Ectodermal cell (in vitro differentiated cells): Measurements from ENCODE around the gene MT3.

ENCODE experiments used
- H3K27ac ChIP-seq: 2 replicates; pipeline ENCODE4 v1.7.0; 2013; ENCODE audit warnings: mild to moderate bottlenecking, low read depth, low read length; ENCODE audit not compliant: insufficient read depth, poor library complexity, severe bottlenecking
- H3K27me3 ChIP-seq: 2 replicates; pipeline ENCODE4 v1.7.0; 2013; ENCODE audit warnings: mild to moderate bottlenecking, low read length; ENCODE audit not compliant: insufficient read depth, control insufficient read depth, poor library complexity, severe bottlenecking
- H3K36me3 ChIP-seq: one replicate; pipeline ENCODE4 v1.7.0; 2013; ENCODE audit warnings: low read length; ENCODE audit not compliant: control insufficient read depth, insufficient read depth
- H3K4me1 ChIP-seq: one replicate; pipeline ENCODE4 v1.7.0; 2013; ENCODE audit warnings: low read length; ENCODE audit not compliant: control insufficient read depth, insufficient read depth
- H3K4me3 ChIP-seq: 2 replicates; pipeline ENCODE4 v1.7.0; 2013; ENCODE audit warnings: low read depth, low read length, control low read depth; ENCODE audit not compliant: insufficient read depth
- H3K9me3 ChIP-seq: 2 replicates; pipeline ENCODE4 v1.7.0; 2013; ENCODE audit warnings: mild to moderate bottlenecking, low read length, moderate library complexity; ENCODE audit not compliant: control insufficient read depth
- WGBS, 2 experiments: methylation state at CpG; one replicate each; pipeline ENCODE4 v1.1.7; 2013; ENCODE audit warnings: missing lambda C conversion rate in 2 of 2; 5-methylcytosine and 5-hydroxymethylcytosine counted together

Gene MT3

GRCh38 chr16:56558024-56558747 lies 31.1 kb upstream of the MT3 start:
- WGBS, 2 experiments, result 87 to 91% methylated on average over 8 of the region's 8 CpGs
- Histone ChIP-seq H3K27ac (no peak overlapping the region), H3K4me1 (no peaks in the 10 kb centered on the region), H3K9me3 (no peaks in the 10 kb centered on the region), H3K36me3 (no peaks in the 10 kb centered on the region), H3K27me3 (no peaks in the 10 kb centered on the region), H3K4me3 (no peak overlapping the region)

- no peaks in the 10 kb centered on the region for H3K27me3 ChIP-seq
- no peaks in the 10 kb centered on the region for H3K9me3 ChIP-seq
- no peak overlapping the region for H3K27ac ChIP-seq
- no peaks in the 10 kb centered on the region for H3K4me1 ChIP-seq
- H3K36me3 ChIP-seq, result no peaks in the 10 kb centered on the region
- WGBS, 2 experiments, result 92 to 93% methylated on average over 4 of the region's 4 CpGs
- no peak overlapping the region for H3K4me3 ChIP-seq
Observed at GRCh38 chr16:56559109-56559508, 30.2 kb upstream of the MT3 start.

DNA sequence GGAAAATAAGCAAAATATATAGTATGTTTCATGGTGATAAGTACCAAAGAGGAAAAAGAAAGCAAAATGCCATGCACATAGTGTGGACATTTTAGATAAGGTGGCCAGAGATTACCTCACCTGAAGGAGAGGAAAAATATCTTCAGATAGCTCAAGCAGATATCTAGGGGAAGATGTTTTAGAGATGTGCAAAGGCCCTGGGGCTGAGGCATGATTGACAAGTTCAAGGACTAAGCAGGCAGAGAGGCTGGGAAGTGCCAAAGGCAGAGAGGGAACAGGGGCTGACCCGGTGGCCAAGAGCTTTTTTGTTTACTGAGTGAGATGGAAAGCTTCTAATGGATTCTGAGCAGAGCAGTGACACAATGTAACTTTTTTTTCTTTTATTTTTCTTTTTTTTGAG lies 28.9 kb upstream of the MT3 start:
- no peaks in the 10 kb centered on the region for H3K27me3 ChIP-seq
- H3K9me3 ChIP-seq, result no peaks in the 10 kb centered on the region
- no peaks in the 10 kb centered on the region for H3K4me1 ChIP-seq
- no peaks in the 10 kb centered on the region for H3K36me3 ChIP-seq
- no peak overlapping the region for H3K27ac ChIP-seq
- WGBS, 2 experiments, result 84 to 88% methylated on average over 1 of the region's 1 CpG
- no peak overlapping the region for H3K4me3 ChIP-seq

- Histone ChIP-seq H3K36me3 (no peaks in the 10 kb centered on the region), H3K27ac (no peak overlapping the region), H3K27me3 (no peaks in the 10 kb centered on the region), H3K9me3 (no peaks in the 10 kb centered on the region), H3K4me3 (no peak overlapping the region), H3K4me1 (no peaks in the 10 kb centered on the region)
- 83 to 94% methylated on average over 1 of the region's 1 CpG for WGBS, 2 experiments
Observed at GRCh38 chr16:56561126-56561525, 28.2 kb upstream of the MT3 start.

DNA sequence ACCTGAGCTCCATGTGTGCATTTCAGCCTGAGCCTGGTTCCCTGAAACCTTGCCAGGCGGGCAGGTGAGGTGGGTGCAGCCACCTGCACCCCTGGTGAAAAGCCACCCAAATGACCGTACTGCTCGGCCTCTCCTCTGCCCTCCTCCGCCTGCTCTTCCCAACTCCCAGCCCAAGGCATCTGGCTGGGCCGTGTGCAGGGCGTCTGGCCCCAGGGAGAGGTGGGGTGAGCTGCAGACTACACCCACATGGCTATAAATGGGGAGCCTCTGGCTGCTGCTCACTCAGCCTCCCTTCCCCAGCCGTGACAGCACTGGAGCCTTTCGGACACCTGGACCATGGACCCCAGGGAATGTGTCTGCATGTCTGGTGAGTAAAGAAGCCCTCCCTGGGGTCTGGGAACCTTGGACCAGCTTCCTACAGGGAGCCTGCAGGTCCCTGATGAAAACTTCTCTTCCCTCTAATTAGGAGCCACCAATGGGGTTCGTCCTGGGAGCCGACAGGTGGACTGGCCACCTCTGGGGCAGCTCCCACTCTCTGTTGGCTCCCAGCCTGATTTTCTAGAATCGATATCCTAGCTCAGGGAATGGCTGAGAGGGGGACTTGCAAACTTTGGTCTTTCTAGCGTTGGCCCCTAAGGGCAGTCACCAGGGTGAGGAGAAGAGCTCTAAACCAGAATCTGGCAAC lies 24.4 kb upstream of the MT3 start, which contains the start of gene MT4:
Gene MT4, plus strand, starts transcription at position 281 of the 685 bp plus-strand sequence. Its CDS starts 56 bp downstream, at position 337.
- Histone ChIP-seq H3K27me3 (peaks cover 9% of the 10 kb centered on the region), H3K4me1 (no peaks in the 10 kb centered on the region), H3K36me3 (no peaks in the 10 kb centered on the region), H3K4me3 (no peak within 1 kb of the TSS), H3K9me3 (no peaks in the 10 kb centered on the region), H3K27ac (no peak within 1 kb of the TSS)
- 91% methylated on average over 12 of the region's 12 CpGs for WGBS, 2 experiments

GRCh38 chr16:56569971-56570370 lies 19.4 kb upstream of the MT3 start:
- peaks cover 9% of the 10 kb centered on the region for H3K27me3 ChIP-seq
- H3K4me1 ChIP-seq, result no peaks in the 10 kb centered on the region
- no peak overlapping the region for H3K4me3 ChIP-seq
- no peaks in the 10 kb centered on the region for H3K36me3 ChIP-seq
- 89 to 100% methylated on average over 1 of the region's 1 CpG for WGBS, 2 experiments
- H3K9me3 ChIP-seq, result no peaks in the 10 kb centered on the region
- H3K27ac ChIP-seq, result no peak overlapping the region

DNA sequence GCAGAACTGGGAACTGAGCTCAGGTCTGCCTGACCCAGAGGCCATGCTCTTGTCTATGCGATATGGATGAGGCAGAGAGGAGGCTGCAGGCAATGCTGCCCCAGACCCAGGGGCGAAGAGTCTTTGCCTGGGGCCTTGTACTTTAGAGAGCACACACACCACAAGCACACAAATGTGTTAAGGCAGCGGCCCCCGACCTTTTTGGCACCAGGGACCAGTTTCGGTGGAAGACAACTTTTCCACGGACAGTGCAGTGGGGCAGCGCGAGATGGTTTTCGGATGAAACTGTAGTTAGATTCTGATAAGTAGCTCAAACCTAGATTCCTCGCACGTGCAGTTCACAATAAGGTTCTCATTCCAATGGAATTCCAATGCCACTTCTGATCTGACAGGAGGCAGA lies 17.8 kb upstream of the MT3 start:
- WGBS, 2 experiments, result 87 to 88% methylated on average over 11 of the region's 11 CpGs
- H3K36me3 ChIP-seq, result no peaks in the 10 kb centered on the region
- H3K9me3 ChIP-seq, result no peaks in the 10 kb centered on the region
- H3K27me3 ChIP-seq, result peaks cover 9% of the 10 kb centered on the region
- no peak overlapping the region for H3K27ac ChIP-seq
- H3K4me3 ChIP-seq, result no peak overlapping the region
- H3K4me1 ChIP-seq, result no peaks in the 10 kb centered on the region

- Histone ChIP-seq H3K27me3 (no peaks in the 10 kb centered on the region), H3K27ac (no peak overlapping the region), H3K9me3 (no peaks in the 10 kb centered on the region), H3K4me3 (no peak overlapping the region), H3K4me1 (no peaks in the 10 kb centered on the region), H3K36me3 (no peaks in the 10 kb centered on the region)
- WGBS, 2 experiments, result 73 to 96% methylated on average over 1 of the region's 1 CpG
Observed at GRCh38 chr16:56574625-56575024, 14.7 kb upstream of the MT3 start.

- Histone ChIP-seq H3K27me3 (no peaks in the 10 kb centered on the region), H3K4me1 (no peaks in the 10 kb centered on the region), H3K4me3 (no peak overlapping the region), H3K36me3 (no peaks in the 10 kb centered on the region), H3K9me3 (no peaks in the 10 kb centered on the region), H3K27ac (no peak overlapping the region)
- 38 to 43% methylated on average over 8 of the region's 8 CpGs for WGBS, 2 experiments
Observed at GRCh38 chr16:56576585-56577299, 12.6 kb upstream of the MT3 start.

DNA sequence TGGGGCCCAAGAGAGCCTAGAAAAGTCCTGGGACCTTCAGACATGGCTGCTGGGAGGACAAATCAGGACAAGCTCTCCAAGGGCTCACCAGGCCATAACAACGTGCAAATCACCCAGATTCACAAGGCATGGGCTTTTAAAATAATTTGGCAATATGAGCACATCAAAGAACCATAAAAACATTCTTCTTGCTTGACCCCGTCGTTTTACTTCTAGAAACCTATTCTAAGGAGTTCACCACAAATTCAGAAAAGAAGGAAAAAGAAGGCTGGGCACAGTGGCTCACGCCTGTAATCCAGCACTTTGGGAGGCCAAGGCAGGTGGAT lies 12.1 kb upstream of the MT3 start:
- Histone ChIP-seq H3K27ac (no peak overlapping the region), H3K27me3 (no peaks in the 10 kb centered on the region), H3K9me3 (no peaks in the 10 kb centered on the region), H3K4me1 (no peaks in the 10 kb centered on the region), H3K4me3 (no peak overlapping the region), H3K36me3 (no peaks in the 10 kb centered on the region)
- WGBS, 2 experiments, result 79 to 82% methylated on average over 4 of the region's 4 CpGs
